HepG2 (cell line): ENCODE results near the gene TMEM266. TPM values are rescaled to one million over a fixed set of nuclear protein-coding genes. Genes with fewer than 3 reads are reported as not detected.

ENCODE experiments used
- ARID4A ChIP-seq: sonication (generic); formaldehyde crosslinking; IDR thresholded peaks from 2 replicates; pipeline ENCODE4 v1.5.0; 2020; ENCODE audit warnings: mild to moderate bottlenecking, missing genetic modification reagents, borderline replicate concordance
- CEBPB ChIP-seq: IDR thresholded peaks from 2 replicates; pipeline ENCODE4 v1.6.1; 2011; ENCODE audit warnings: low read depth, low read length, improper control_type of control experiment, borderline replicate concordance
- CEBPG ChIP-seq: IDR thresholded peaks from 2 replicates; pipeline ENCODE4 v1.6.1; 2016
- FOXO1 ChIP-seq: sonication (generic); formaldehyde crosslinking; IDR thresholded peaks from 2 replicates; pipeline ENCODE4 v1.4.0; 2020; ENCODE audit warnings: missing genetic modification reagents
- HNF4A ChIP-seq: sonication (generic); formaldehyde crosslinking; IDR thresholded peaks from 2 replicates; pipeline ENCODE4 v1.4.0; 2020; ENCODE audit warnings: missing genetic modification reagents
- JDP2 ChIP-seq: sonication (generic); formaldehyde crosslinking; IDR thresholded peaks from 2 replicates; pipeline ENCODE4 v1.8.1; 2022; ENCODE audit warnings: missing genetic modification reagents, borderline replicate concordance
- KAT8 ChIP-seq: IDR thresholded peaks from 2 replicates; pipeline ENCODE4 v1.6.1; 2016; ENCODE audit warnings: missing genetic modification reagents, missing compliant biosample characterization
- KDM3A ChIP-seq: IDR thresholded peaks from 2 replicates; pipeline ENCODE4 v1.6.1; 2018; ENCODE audit warnings: low read depth, missing compliant biosample characterization
- NPAS2 ChIP-seq: sonication (generic); formaldehyde crosslinking; IDR thresholded peaks from 2 replicates; pipeline ENCODE4 v1.8.0; 2022; ENCODE audit warnings: mild to moderate bottlenecking, missing genetic modification reagents, borderline replicate concordance
- PAXIP1 ChIP-seq: sonication (generic); formaldehyde crosslinking; conservative IDR thresholded peaks from 2 replicates; pipeline ENCODE4 v1.4.0; 2020; ENCODE audit warnings: mild to moderate bottlenecking, missing genetic modification reagents, moderate library complexity
- PITX1 ChIP-seq: sonication (generic); formaldehyde crosslinking; IDR thresholded peaks from 2 replicates; pipeline ENCODE4 v1.5.1; 2020; ENCODE audit warnings: mild to moderate bottlenecking, missing genetic modification reagents
- TBX2 ChIP-seq: sonication (generic); formaldehyde crosslinking; IDR thresholded peaks from 2 replicates; pipeline ENCODE4 v1.5.0; 2020; ENCODE audit warnings: missing genetic modification reagents, mild to moderate bottlenecking, borderline replicate concordance
- TEAD3 ChIP-seq: optimal IDR thresholded peaks from 2 replicates; pipeline ENCODE3; 2016; ENCODE audit warnings: borderline replicate concordance
- TFDP1 ChIP-seq: IDR thresholded peaks from 2 replicates; pipeline ENCODE4 v1.6.1; 2016; ENCODE audit warnings: missing compliant biosample characterization, missing genetic modification reagents, borderline replicate concordance
- ZFP1 ChIP-seq: IDR thresholded peaks from 2 replicates; pipeline ENCODE4 v1.6.1; 2016
- ZFP91 ChIP-seq: sonication (generic); formaldehyde crosslinking; IDR thresholded peaks from 2 replicates; pipeline ENCODE4 v1.9.0; 2022; ENCODE audit warnings: missing genetic modification reagents, mild to moderate bottlenecking, borderline replicate concordance
- ZMAT3 ChIP-seq: sonication (generic); formaldehyde crosslinking; conservative IDR thresholded peaks from 2 replicates; pipeline ENCODE4 v1.7.0; 2021; ENCODE audit warnings: missing genetic modification reagents
- ZNF292 ChIP-seq: sonication (generic); formaldehyde crosslinking; IDR thresholded peaks from 2 replicates; pipeline ENCODE4 v1.8.1; 2022; ENCODE audit warnings: mild to moderate bottlenecking, low read depth, missing genetic modification reagents, borderline replicate concordance
- ZNF326 ChIP-seq: sonication (generic); formaldehyde crosslinking; IDR thresholded peaks from 2 replicates; pipeline ENCODE4 v1.4.0; 2020; ENCODE audit warnings: missing genetic modification reagents, borderline replicate concordance
- ZNF331 ChIP-seq: sonication (generic); formaldehyde crosslinking; IDR thresholded peaks from 2 replicates; pipeline ENCODE4 v1.4.0; 2020; ENCODE audit warnings: missing genetic modification reagents
- ZNF792 ChIP-seq: IDR thresholded peaks from 2 replicates; pipeline ENCODE4 v1.6.1; 2016
- polyA plus RNA-seq, 8 experiments: library from polyadenylated mRNA; depleted of rRNA in 3 of 8; stranded (reverse) in 7 of 8; unstranded in 1 of 8; fragments of >200 nt; fragmentation: Illumina TruSeq in 4 of 8; extraction: Trizol in 4 of 8; gene quantifications; 2 replicates each; pipeline versions ENCODE4 v1.2.1 to v1.2.3, GENCODE V29; 2011 to 2016; ENCODE audit warnings: low read depth in 4 of 8, missing spikeins in 1 of 8, mixed read lengths in 1 of 8; ENCODE audit not compliant: insufficient read depth in 1 of 8
- total RNA-seq, 5 experiments: library from RNA; depleted of rRNA; stranded (reverse); fragments of >200 nt; fragmentation: Illumina TruSeq; extraction: Trizol; gene quantifications; 2 replicates each; pipeline ENCODE4 v1.2.3, GENCODE V29; 2016; ENCODE audit warnings: low read depth in 1 of 5

TMEM266 gene
- total and polyA plus RNA-seq, 2 of the 13 experiments (the other 11 are each of a cell fraction or from before 2014, with no cell fraction given): 0.04 TPM; not detected in 1

GRCh38 chr15:76098685-76099084 is 38.9 kb downstream of the TMEM266 start (continued):
- TF ChIP-seq ARID4A (CRISPR knock-in tag) (peak; percentile 59; the same call in 1 of the 2 replicates), PAXIP1 (CRISPR knock-in tag) (peak; percentile 92), KAT8 (peak; percentile 44; the same call in 1 of the 2 replicates), FOXO1 (CRISPR knock-in tag) (peak; percentile 66; the same call in 1 of the 2 replicates), ZFP1 (CRISPR knock-in tag) (peak; percentile 62; the same call in 1 of the 2 replicates), HNF4A (CRISPR knock-in tag) (peak; percentile 91), JDP2 (CRISPR knock-in tag) (no peak), TBX2 (peak; percentile 79; the same call in 1 of the 2 replicates), TEAD3 (CRISPR knock-in tag) (peak; percentile 30), ZFP91 (CRISPR knock-in tag) (peak; percentile 47; the same call in 1 of the 2 replicates), PITX1 (CRISPR knock-in tag) (peak; percentile 65; the same call in 1 of the 2 replicates), ZNF792 (CRISPR knock-in tag) (peak; percentile 73; the same call in 1 of the 2 replicates), KDM3A (CRISPR knock-in tag) (0 out of 2 replicates have a peak, but pooled peaks have one; percentile 22), ZNF331 (CRISPR knock-in tag) (peak; percentile 33; the same call in 1 of the 2 replicates), CEBPB (no peak), CEBPG (CRISPR knock-in tag) (0 out of 2 replicates have a peak, but pooled peaks have one; percentile 14), ZMAT3 (CRISPR knock-in tag) (0 out of 2 replicates have a peak, but pooled peaks have one; percentile 50), NPAS2 (no peak), ZNF292 (CRISPR knock-in tag) (peak; percentile 96; the same call in 1 of the 2 replicates), TFDP1 (CRISPR knock-in tag) (0 out of 2 replicates have a peak, but pooled peaks have one; percentile 13), ZNF326 (CRISPR knock-in tag) (no peak)
